GM18909 (cell line): Measurements from ENCODE around the gene ZSCAN20.

Source experiments
- ATAC-seq: cut with Tn5 transposase; IDR thresholded peaks from one replicate; pipeline ENCODE4 v1.9.1; 2021; ENCODE audit warnings: mild to moderate bottlenecking; ENCODE audit not compliant: unreplicated experiment, poor library complexity

ZSCAN20 gene

DNA sequence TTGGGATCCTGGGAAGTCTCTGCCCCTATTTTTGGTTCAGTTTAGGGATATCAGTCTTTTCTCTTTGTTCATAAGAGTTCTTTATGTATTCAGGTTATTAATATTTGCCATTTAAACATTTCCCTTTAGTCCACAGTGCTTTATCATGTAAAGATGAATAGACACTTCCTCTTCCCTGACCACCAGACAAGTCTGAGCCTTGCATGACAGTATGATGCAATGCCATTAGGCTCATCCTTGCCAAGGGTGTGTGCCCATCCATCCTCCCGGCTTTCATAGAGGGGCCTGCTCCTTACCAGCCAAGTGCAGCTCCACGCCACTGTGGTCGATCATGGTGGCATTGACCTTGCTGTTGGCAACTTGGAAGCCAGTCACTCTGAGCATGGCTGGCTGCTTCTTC, 52.1 kb downstream of the ZSCAN20 start:
- no peak for ATAC-seq

DNA sequence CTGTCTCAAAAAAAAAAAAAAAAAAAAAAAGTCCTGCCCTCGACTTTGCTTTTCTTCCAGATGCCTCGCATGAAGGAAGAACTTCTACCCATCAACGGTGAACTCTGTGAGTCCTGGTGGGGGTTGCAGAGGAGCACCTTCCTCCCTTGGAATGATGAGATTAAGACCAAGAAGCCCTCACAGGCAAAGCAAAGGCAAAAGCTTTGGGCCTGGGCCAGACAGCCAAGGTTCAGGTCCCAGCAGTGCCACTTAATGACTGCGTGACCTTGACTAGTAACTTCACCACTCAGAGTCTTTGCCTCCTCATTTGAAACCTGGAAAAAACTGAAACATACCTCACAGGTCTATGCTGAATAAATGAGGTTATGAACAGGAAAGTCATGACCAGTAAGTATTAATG, 55.5 kb downstream of the ZSCAN20 start:
- no peak for ATAC-seq

DNA sequence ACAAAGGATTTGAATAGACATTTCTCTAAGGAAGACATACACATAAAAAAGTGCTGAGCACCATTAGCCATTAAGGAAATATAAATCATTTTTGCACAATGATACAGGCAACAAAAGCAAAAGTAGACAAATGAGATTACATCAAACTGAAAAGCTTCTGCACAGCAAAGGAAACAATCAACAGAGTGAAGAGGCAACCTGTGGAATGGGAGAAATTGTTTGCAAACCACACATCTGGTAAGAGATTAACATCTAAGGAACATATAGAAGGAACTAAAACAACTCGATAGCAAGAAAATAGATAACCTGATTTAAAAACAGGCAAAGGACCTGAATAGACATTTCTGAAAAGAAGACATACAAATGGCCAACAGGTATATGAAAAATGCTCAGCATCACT, 57.5 kb downstream of the ZSCAN20 start:
- no peak for ATAC-seq

DNA sequence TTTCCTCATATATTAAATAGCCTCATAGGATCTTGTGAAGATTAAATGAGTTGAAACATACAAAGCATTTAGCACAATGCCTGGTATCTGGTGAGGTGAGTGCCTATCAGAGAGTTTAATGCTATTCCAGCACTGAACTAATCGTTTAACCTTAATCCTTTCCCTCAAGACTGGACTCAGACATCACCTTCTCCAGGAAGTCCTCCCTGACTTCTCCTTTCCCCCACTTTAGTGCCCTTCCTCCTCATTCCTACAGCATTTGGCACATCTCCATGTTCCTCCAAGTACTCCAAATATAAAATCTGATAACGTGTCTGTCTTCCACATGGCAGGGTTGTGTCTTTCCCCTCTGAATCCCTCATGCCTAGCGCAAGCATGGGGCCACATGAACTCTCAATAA, 59.8 kb downstream of the ZSCAN20 start:
- ATAC-seq, result no peak

DNA sequence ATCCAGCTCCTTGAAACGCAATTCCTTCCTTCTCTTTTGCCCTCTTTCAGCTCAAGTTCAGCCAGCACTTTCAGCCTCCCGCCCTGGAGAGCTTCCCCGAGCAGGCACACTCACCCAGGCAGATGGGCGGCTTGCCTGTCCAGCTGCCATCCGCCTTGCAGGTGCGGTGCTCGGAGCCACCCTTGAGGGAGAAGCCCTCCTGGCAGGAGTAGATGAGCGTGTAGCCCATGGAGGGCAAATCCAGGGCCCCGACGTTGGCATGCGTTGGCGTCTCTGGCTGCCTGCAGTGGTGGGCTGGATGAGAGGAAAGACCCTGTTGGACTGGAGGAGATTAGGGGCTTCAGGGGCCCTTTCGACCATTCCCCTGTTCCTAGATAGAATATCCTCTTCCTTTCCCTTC, 60.5 kb downstream of the ZSCAN20 start:
- no peak for ATAC-seq

DNA sequence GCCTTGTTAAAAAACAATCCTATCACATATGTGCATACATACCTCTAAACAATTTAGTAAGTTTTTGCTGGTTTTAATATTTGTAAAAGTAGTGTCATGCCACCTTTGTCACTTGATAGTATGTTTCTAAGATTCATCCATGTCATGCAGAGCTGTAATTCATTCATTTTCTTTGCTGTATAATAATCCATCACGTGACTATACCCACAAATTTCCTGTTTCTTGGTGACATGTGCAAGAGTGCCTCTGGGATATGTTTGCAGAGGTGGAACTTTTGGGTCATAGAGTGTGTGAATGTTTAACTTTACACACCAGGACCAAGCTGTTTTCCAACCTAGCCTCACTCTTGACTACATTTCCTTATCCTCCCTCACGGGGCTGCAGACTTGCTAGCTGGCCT, 62.9 kb downstream of the ZSCAN20 start:
- ATAC-seq, result no peak

DNA sequence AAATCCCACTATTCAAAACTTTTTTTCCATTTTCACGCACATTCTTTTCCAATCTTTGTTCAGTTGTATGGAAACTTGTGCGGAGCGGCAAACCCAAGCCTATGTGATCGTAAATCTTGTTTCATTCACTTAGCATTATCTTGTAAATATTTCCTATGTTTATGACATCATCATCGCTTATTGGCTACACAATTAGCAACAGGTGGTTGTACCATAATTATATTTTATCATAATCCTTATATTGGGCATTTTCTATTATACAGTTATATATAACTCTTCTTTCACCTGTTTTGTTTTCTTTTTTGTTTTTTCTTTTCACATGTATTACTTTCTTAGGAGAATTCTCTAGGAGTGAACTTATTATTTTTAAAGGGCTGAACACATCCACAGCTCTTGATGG, 65.4 kb downstream of the ZSCAN20 start:
- no peak for ATAC-seq

DNA sequence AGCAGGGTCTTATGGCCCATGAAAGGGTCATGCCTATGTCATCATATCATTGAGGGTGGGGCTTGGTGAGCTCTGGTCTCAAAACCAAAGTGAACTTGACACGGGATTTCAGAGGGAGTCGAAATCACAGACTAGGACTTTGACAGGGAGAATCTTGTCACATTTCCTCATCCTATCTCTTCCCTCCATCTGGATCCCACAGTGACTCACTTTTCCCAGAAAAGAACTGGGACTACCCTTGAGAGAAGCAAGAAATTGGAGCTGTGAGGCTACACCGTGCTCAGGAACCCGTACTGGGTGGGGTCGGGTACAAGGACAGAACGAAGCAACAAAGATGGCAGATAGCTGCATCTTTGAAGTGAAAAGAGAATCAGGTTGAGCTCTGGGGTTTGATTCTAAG, 69.5 kb downstream of the ZSCAN20 start:
- ATAC-seq, result no peak
